HepG2 (cell line): ENCODE results near the gene RASSF8. TPM values are rescaled to one million over a fixed set of nuclear protein-coding genes. Genes with fewer than 3 reads are reported as not detected.

Experiments used
- ATAC-seq: fragments of 200-7000 bp; cut with Tn5 transposase; 3 replicates; pipeline ENCODE4 v1.9.1; 2020; ENCODE audit warnings: mild to moderate bottlenecking, moderate library complexity
- BruUV-seq: library from RNA; stranded (reverse); fragments of 400-500 nt; replicated peaks from 2 replicates; lab custom pipeline; 2021; lab: Mats Ljungman, UMichigan
- CTCF ChIA-PET: fragments of 300-600 bp; formaldehyde crosslinking; extraction: SDS; loops from one replicate; lab custom pipeline; 2021; ENCODE audit warnings: low total read pairs, inconsistent platforms, low intra/inter-chr PET ratio; lab: Yijun Ruan, JAX
- POLR2A ChIA-PET: fragments of 350-600 bp; sonication (Branson Sonifier 250); formaldehyde crosslinking; loops from one replicate; lab custom pipeline; 2020; ENCODE audit warnings: antibody characterized with exemption, inconsistent platforms; lab: Yijun Ruan, JAX
- DNase-seq: peaks from one replicate; pipeline ENCODE4 v3.0.0-alpha.2; 2015; ENCODE audit warnings: low spot score
- FAIRE-seq: peaks from 3 replicates; lab custom pipeline; 2011; peaks lifted over from hg19 to GRCh38; lab: Jason Lieb, UNC
- H2AFZ ChIP-seq: one replicate; pipeline ENCODE4 v1.6.1; 2011; ENCODE audit warnings: low read length, inconsistent platforms
- H3K27ac ChIP-seq: fragments of 300-600 bp; 3 replicates; pipeline ENCODE4 v1.8.0; 2011; ENCODE audit warnings: mixed run types, mild to moderate bottlenecking, mixed read lengths, low read length, inconsistent platforms; ENCODE audit not compliant: insufficient read depth; ENCODE audit errors: extremely low read length
- H3K27me3 ChIP-seq, 2 experiments: fragments of 200-600 bp in 1 of 2; 2 replicates in 1 of 2; 3 replicates in 1 of 2; pipeline versions ENCODE4 v1.6.0 to v1.8.0; 2011; ENCODE audit warnings: low read length in 2 of 2, mild to moderate bottlenecking in 2 of 2, moderate library complexity in 2 of 2, inconsistent platforms in 1 of 2; ENCODE audit not compliant: insufficient read depth in 2 of 2, control insufficient read depth in 1 of 2
- H3K36me3 ChIP-seq, 2 experiments: fragments of 200-600 bp in 1 of 2; replicated peaks in 1 of 2; 2 replicates in 1 of 2; 3 replicates in 1 of 2; pipeline versions ENCODE4 v1.5.1 to v1.8.0; 2011; ENCODE audit warnings: low read length in 2 of 2, inconsistent platforms in 1 of 2; ENCODE audit not compliant: insufficient read depth in 2 of 2, control insufficient read depth in 1 of 2
- H3K4me1 ChIP-seq: 2 replicates; pipeline ENCODE4 v1.5.1; 2012; ENCODE audit warnings: low read length, inconsistent platforms; ENCODE audit not compliant: insufficient read depth
- H3K4me2 ChIP-seq: 2 replicates; pipeline ENCODE4 v1.6.0; 2011; ENCODE audit warnings: low read depth, low read length, inconsistent platforms
- H3K4me3 ChIP-seq, 3 experiments: fragments of 200-600 bp in 1 of 3; sonication (generic), shearing (Covaris generic) in 1 of 3; replicated peaks in 1 of 3; 2 replicates each; pipeline ENCODE4 v1.5.1; 2011 to 2016; ENCODE audit warnings: low read length in 3 of 3, inconsistent platforms in 2 of 3, low read depth in 2 of 3, mild to moderate bottlenecking in 2 of 3, control low read depth in 1 of 3, mixed read lengths in 1 of 3; ENCODE audit not compliant: insufficient read depth in 1 of 3
- H3K79me2 ChIP-seq: one replicate; pipeline ENCODE4 v1.6.1; 2011; ENCODE audit warnings: low read length, inconsistent platforms; ENCODE audit not compliant: insufficient read depth
- H3K9ac ChIP-seq: 2 replicates; pipeline ENCODE4 v1.6.0; 2011; ENCODE audit warnings: mild to moderate bottlenecking, low read depth, low read length, inconsistent platforms; ENCODE audit not compliant: insufficient read depth
- H3K9me3 ChIP-seq: 2 replicates; pipeline ENCODE4 v1.5.1; 2012; ENCODE audit warnings: mild to moderate bottlenecking, low read length
- H4K20me1 ChIP-seq: 2 replicates; pipeline ENCODE4 v1.6.0; 2011; ENCODE audit warnings: inconsistent platforms, mild to moderate bottlenecking, low read length, moderate library complexity; ENCODE audit not compliant: insufficient read depth
- ARNT2 ChIP-seq: sonication (generic); formaldehyde crosslinking; IDR thresholded peaks from 2 replicates; pipeline ENCODE4 v1.8.0; 2022; ENCODE audit warnings: mild to moderate bottlenecking, low read depth, missing genetic modification reagents, moderate library complexity
- ATF2 ChIP-seq: sonication (generic); formaldehyde crosslinking; IDR thresholded peaks from 2 replicates; pipeline ENCODE4 v1.4.0; 2020; ENCODE audit warnings: missing genetic modification reagents
- CC2D1A ChIP-seq: sonication (generic); formaldehyde crosslinking; IDR thresholded peaks from 2 replicates; pipeline ENCODE4 v1.8.1; 2023; ENCODE audit warnings: mild to moderate bottlenecking, missing genetic modification reagents
- DZIP1 ChIP-seq: sonication (generic); formaldehyde crosslinking; IDR thresholded peaks from 2 replicates; pipeline ENCODE4 v1.5.0; 2020; ENCODE audit warnings: mild to moderate bottlenecking, missing genetic modification reagents
- E2F2 ChIP-seq: sonication (generic); formaldehyde crosslinking; IDR thresholded peaks from 2 replicates; pipeline ENCODE4 v1.4.0; 2020; ENCODE audit warnings: missing genetic modification reagents, borderline replicate concordance
- GATA4 ChIP-seq: sonication (generic); IDR thresholded peaks from 2 replicates; pipeline ENCODE4 v1.6.1; 2016; ENCODE audit warnings: antibody characterized with exemption, low read depth, borderline replicate concordance
- HOXA3 ChIP-seq: sonication (generic); formaldehyde crosslinking; IDR thresholded peaks from 2 replicates; pipeline ENCODE4 v1.5.0; 2020; ENCODE audit warnings: missing genetic modification reagents
- SRF ChIP-seq: IDR thresholded peaks from 2 replicates; pipeline ENCODE4 v1.6.1; 2011; ENCODE audit warnings: mild to moderate bottlenecking, low read depth, low read length, moderate library complexity
- TEAD3 ChIP-seq: optimal IDR thresholded peaks from 2 replicates; pipeline ENCODE3; 2016; ENCODE audit warnings: borderline replicate concordance
- ZNF629 ChIP-seq: sonication (generic); formaldehyde crosslinking; conservative IDR thresholded peaks from 2 replicates; pipeline ENCODE4 v1.5.0; 2020; ENCODE audit warnings: missing genetic modification reagents
- ZNF737 ChIP-seq: sonication (generic); formaldehyde crosslinking; IDR thresholded peaks from 2 replicates; pipeline ENCODE4 v1.5.0; 2020; ENCODE audit warnings: missing genetic modification reagents, mild to moderate bottlenecking, borderline replicate concordance
- ZSCAN5A ChIP-seq: sonication (generic); formaldehyde crosslinking; IDR thresholded peaks from 2 replicates; pipeline ENCODE4 v1.8.0; 2022; ENCODE audit warnings: mild to moderate bottlenecking, missing genetic modification reagents, borderline replicate concordance
- WGBS: methylation state at CpG from one replicate; pipeline ENCODE4 v1.1.6; 2017; ENCODE audit warnings: low lambda C conversion rate; 5-methylcytosine and 5-hydroxymethylcytosine counted together
- in situ Hi-C: cut with HindIII; loops from 2 replicates; pipeline ENCODE4 v1.10.0; 2017; ENCODE audit warnings: low pct_unique_long_range_greater_than_20kb; ENCODE audit not compliant: extremely low pct_ligation_motif_present
- intact Hi-C: fragments of 100-400 bp; cut with micrococcal nuclease; formaldehyde crosslinking; loops from one replicate; pipeline ENCODE4 v1.10.0; 2022; ENCODE audit not compliant: unreplicated experiment
- polyA plus RNA-seq, 8 experiments: library from polyadenylated mRNA; depleted of rRNA in 3 of 8; stranded (reverse) in 7 of 8; unstranded in 1 of 8; fragments of >200 nt; fragmentation: Illumina TruSeq in 4 of 8; extraction: Trizol in 4 of 8; gene quantifications; 2 replicates each; pipeline versions ENCODE4 v1.2.1 to v1.2.3, GENCODE V29; 2011 to 2016; ENCODE audit warnings: low read depth in 4 of 8, missing spikeins in 1 of 8, mixed read lengths in 1 of 8; ENCODE audit not compliant: insufficient read depth in 1 of 8
- total RNA-seq, 5 experiments: library from RNA; depleted of rRNA; stranded (reverse); fragments of >200 nt; fragmentation: Illumina TruSeq; extraction: Trizol; gene quantifications; 2 replicates each; pipeline ENCODE4 v1.2.3, GENCODE V29; 2016; ENCODE audit warnings: low read depth in 1 of 5

Gene RASSF8
- total and polyA plus RNA-seq, 2 of the 13 experiments (the other 11 are each of a cell fraction or from before 2014, with no cell fraction given), result 0.82 to 9.2 TPM

- TF ChIP-seq DZIP1 (CRISPR knock-in tag), result no peak
- no peak for TF ChIP-seq GATA4
- peak; percentile 37 for TF ChIP-seq TEAD3 (CRISPR knock-in tag)
- TF ChIP-seq ARNT2 (CRISPR knock-in tag), result no peak
- TF ChIP-seq CC2D1A (CRISPR knock-in tag), result no peak
- TF ChIP-seq SRF, result no peak
These were observed 138.8 kb downstream of the RASSF8 start (continued) for GRCh38 chr12:26097046-26097878.

GRCh38 chr12:26100666-26101349, 142.3 kb downstream of the RASSF8 start:
- no peak overlapping the region for H3K9ac ChIP-seq
- H3K79me2 ChIP-seq, result no peaks in the 10 kb centered on the region
- H3K4me3 ChIP-seq, result no peak overlapping the region
- H2AFZ ChIP-seq, result no peak overlapping the region
- H3K36me3 ChIP-seq, result no peaks in the 10 kb centered on the region
- H4K20me1 ChIP-seq, result no peaks in the 10 kb centered on the region
- ChIA-PET POLR2A (no interaction called here), CTCF (no interaction called here)
- in situ Hi-C loops, result no loop called here
- intact Hi-C loops, result no loop called here
- H3K9me3 ChIP-seq, result no peaks in the 10 kb centered on the region
- FAIRE-seq (no peak), ATAC-seq (no peak), DNase-seq (no peak)
- H3K27me3 ChIP-seq, result no peaks in the 10 kb centered on the region; a peak in 2 of 5 replicates
- no peak overlapping the region for H3K4me2 ChIP-seq
- H3K27ac ChIP-seq, result no peak overlapping the region
- WGBS, result 33% methylated on average over 8 of the region's 8 CpGs
- H3K4me1 ChIP-seq, result peaks cover 8% of the 10 kb centered on the region
- no TSS peak for BruUV-seq
- TF ChIP-seq ZNF629 (CRISPR knock-in tag) (no peak), ZNF737 (no peak), E2F2 (CRISPR knock-in tag) (no peak), ATF2 (CRISPR knock-in tag) (no peak), ZSCAN5A (CRISPR knock-in tag) (no peak), HOXA3 (CRISPR knock-in tag) (no peak)
